Activated T-cell treated with anti-CD3 and anti-CD28 coated beads for 1 hour (primary cell): ENCODE results near the gene BHMT.
A peak's percentile ranks its signal among the peaks of the same experiment; 100 is the strongest.
"Not testable (repeated sequence)": the region's sequence is repeated elsewhere in the genome, so short reads cannot be mapped to it uniquely, and the experiment has no call there.

Experiments used
- DNase-seq: peaks from one replicate; pipeline ENCODE4 v3.0.0-alpha.2; 2020; ENCODE audit warnings: low read depth

BHMT gene

DNA sequence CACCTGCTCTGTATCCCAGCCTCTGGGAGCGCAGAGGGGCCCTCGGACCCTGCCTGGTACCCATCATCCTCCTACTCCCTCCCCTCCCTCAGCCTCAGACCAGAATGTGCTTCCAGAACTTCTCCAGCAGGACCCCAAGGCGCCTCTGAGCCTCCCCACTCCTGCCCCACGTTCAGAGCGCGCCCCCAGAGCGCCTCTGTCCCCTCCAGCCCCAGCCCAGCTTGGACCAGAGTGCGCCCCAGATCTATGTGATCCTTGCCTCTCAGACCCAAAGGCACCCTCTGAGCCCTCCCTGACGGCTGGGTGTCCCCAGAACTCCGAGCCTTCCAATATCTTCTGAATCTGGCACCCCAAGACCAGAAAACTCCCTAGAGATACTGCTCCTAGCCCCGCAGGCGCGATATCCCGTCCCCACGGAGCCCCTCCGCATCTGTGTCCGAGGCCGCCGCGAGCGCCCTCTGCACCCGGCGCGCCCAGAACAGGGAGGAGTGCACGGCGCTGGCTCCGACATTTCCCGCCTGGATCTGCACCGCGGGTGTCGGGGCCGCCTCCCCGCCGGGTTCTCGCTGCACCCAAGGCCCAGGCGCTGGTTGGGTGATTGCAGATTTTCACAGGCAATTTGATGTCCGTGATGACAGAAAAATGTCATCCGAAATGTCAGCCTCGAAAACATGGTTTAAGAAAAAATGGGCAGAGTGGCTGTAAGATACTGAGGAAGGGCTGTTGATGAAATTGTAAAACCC is 522 bp downstream of the BHMT start:
- DNase-seq, result no peak

DNA sequence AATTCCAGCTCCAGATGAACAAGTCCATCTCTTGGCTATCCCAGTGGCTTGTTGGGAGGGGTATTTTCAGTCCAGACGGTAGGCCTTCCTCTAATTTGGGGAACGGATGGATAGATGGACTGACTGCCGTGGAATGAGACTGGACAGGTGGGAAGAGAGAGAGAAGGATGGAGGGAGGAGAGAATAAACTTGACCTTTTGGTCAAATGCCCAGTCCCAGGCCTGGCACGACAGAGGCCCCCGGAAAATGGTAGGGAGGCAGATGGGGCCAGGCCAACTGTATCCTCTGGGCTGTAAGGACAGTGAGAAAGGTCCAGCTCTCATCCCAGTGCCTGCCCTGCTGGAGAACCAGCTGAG is 1.1 kb downstream of the BHMT start:
- no peak for DNase-seq

GRCh38 chr5:79119486-79119885 is 7.9 kb downstream of the BHMT start:
- no peak for DNase-seq

GRCh38 chr5:79120221-79120620 is 8.6 kb downstream of the BHMT start:
- no peak for DNase-seq

DNA sequence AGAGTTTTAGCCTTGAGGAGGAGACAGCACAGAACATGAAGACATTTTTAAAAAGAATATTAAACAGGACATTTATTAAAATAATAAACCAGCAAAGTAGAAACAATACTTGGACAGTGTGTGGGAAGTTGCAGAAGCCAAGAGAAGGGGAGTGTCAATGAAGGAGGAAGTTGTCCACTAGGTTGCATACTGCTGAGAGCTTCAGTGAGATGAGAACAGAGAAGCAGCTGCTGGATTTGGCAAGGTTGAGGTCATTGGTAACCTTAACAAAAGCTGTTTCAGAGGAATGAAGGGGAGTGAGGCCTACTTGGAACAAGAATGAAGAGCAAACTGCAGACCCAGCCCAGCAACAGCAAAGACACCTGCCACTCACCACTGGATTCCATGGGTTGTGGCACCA is 11.4 kb downstream of the BHMT start:
- DNase-seq, result no peak

- DNase-seq, result no peak
Measured at GRCh38 chr5:79124607-79125006, 13.0 kb downstream of the BHMT start.

DNA sequence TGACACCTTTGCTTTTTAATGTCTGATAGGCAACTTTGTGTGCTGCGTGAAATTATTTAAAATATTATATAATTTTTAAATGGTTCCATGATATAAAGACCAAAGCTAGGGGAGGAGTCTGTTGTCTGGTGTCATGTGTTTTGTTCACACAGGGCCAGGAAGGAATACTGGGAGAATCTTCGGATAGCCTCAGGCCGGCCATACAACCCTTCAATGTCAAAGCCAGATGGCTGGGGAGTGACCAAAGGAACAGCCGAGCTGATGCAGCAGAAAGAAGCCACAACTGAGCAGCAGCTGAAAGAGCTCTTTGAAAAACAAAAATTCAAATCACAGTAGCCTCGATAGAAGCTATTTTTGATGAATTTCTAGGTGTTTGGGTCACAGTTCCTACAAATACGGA is 19.2 kb downstream of the BHMT start:
- DNase-seq, result no peak

- no peak for DNase-seq
Measured at GRCh38 chr5:79133121-79133656, 21.6 kb downstream of the BHMT start.

GRCh38 chr5:79133657-79134451 is 22.2 kb downstream of the BHMT start:
- peak; percentile 47 for DNase-seq

GRCh38 chr5:79135790-79136553 is 24.4 kb downstream of the BHMT start:
- DNase-seq, result no peak

GRCh38 chr5:79136618-79137017 is 25.0 kb downstream of the BHMT start:
- no peak for DNase-seq

DNA sequence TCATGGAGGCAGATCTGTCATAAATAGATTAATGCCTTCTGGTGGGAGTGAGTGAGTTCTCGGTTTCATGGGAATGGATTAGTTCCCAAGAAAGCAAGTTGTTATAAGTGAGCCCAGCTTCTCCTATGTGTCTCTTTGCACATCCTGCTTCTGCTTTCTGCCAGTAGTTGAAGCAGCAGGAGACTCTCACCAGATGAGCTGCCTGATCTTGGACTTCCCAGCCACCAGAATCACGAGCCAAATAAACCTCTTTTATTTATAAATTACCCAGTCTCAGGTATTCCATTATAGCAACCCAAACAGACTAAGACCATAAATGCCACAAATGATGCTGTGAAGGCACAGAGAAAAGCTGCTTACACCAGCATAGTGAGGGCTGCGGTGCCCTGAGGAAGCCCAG is 28.9 kb downstream of the BHMT start:
- no peak for DNase-seq

- DNase-seq, result no peak
Measured at GRCh38 chr5:79143684-79144379, 32.2 kb downstream of the BHMT start.

DNA sequence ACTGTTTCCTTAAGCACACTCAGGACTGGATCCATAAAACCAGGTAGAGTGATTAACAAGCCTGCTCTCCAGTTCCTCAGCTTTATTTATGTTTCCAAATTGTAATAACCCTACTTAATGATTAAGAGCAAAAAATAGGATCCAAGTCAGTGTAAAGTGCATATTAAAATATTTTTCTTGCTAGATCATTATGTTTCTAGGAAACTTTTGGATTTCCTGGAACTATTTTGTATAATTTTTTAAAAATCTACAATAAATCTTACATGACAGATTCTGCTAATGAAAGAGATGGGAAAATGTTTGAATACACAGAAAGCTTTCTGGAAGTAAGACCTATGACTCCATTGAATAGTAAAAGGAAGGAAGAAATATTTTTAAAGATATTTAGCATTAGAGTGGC is 35.5 kb downstream of the BHMT start:
- no peak for DNase-seq

GRCh38 chr5:79149433-79149832 is 37.8 kb downstream of the BHMT start:
- DNase-seq, result no peak

DNA sequence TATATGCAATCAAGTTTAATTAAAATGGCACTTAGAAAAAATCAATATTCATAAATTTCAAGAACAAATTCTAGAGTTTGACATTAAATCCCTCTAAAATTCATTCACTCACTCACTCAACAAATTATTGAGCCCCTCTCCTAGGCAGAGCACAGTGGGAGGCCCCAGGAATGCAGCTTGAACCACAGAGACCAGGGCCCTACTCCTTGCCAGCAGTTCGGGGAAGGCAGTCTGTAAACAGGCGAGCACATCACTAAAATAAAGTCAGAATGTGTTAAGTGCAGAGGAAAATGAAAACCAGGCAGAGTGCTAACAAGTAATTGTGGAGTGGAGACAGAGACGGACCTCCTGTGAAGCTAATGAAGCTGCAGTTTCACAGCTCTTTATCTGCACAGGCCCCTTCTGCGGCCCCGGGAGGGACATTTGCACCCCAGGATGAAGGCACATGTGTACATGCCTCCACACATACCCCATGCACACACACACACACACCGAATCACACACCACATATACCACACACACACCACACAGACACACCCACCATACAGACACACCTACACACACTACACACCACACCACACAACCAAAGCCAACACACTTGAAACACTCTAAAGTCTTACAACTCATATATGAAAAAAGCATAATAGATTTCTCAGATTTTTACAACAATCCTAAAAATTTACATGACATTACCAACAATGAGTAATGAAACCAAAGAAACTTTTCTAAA is 40.5 kb downstream of the BHMT start:
- DNase-seq, result no peak

- no peak for DNase-seq
Measured at GRCh38 chr5:79157305-79157704, 45.7 kb downstream of the BHMT start.

DNA sequence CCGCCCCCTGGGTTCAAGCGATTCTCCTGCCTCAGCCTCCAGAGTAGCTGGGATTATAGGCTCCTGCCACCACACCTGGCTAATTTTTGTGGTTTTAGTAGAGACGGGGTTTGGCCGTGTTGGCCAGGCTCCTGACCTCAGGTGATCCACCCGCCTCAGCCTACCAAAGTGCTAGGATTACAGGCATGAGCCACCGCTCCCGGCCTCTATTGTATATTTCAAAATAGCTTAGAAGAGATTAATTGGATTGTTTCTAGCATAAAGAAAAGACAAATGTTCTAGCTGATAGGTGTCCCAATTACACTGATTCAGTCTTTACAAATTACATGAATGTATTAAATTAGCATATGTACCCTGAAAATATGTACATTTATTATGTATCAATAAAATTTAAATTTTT is 50.0 kb downstream of the BHMT start:
- not testable (repeated sequence) for DNase-seq

- no peak for DNase-seq
Measured at GRCh38 chr5:79168031-79168430, 56.4 kb downstream of the BHMT start.

- no peak for DNase-seq
Measured at GRCh38 chr5:79170661-79171060, 59.1 kb downstream of the BHMT start.

GRCh38 chr5:79171635-79172245 is 60.1 kb downstream of the BHMT start:
- DNase-seq, result no peak
